CD4-positive, alpha-beta T cell treated with Interleukin-15 for 1 hour (primary cell): Measurements from ENCODE around the gene RASGRP1.

Source experiments
- DNase-seq: peaks from one replicate; pipeline ENCODE4 v3.0.0-alpha.2; 2020

RASGRP1 gene

GRCh38 chr15:38503496-38503895 lies 61.1 kb downstream of the RASGRP1 start:
- DNase-seq, result no peak

DNA sequence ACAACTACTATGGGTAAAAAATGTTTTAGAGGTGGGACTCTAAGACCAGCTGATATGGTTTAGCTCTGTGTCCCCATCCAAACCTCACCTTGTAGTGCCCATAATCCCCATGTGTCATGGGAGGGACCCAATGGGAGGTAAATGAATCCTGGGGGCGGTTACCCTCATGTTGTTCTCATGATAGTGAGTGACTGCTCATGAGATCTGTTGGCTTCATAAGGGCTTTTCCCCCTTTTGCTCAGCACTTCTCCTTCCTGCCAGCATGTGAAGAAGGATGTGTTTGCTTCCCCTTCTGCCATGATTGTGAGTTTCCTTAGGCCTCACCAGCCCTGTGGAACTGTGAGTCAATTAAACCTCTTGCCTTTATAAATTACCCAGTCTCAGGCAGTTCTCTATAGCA lies 65.0 kb downstream of the RASGRP1 start:
- DNase-seq, result no peak

DNA sequence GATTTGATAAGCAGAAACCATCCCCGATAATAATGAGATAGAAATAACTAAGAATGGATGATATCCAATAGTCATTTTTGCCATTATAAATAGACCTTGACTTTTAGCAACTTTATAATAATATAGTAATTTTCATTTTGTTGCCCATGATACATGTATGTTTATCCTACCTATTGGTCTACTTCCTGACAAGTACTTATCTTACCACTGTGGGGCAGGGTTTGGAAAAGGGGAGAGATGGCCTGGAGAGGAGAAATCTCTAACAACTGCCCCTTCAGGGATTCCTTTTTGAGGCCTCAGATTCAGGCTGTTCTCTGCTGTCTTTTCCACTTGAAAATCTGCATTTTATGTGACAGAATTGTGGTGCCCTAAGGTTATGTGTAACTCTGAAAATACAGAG lies 68.5 kb downstream of the RASGRP1 start:
- DNase-seq, result no peak

DNA sequence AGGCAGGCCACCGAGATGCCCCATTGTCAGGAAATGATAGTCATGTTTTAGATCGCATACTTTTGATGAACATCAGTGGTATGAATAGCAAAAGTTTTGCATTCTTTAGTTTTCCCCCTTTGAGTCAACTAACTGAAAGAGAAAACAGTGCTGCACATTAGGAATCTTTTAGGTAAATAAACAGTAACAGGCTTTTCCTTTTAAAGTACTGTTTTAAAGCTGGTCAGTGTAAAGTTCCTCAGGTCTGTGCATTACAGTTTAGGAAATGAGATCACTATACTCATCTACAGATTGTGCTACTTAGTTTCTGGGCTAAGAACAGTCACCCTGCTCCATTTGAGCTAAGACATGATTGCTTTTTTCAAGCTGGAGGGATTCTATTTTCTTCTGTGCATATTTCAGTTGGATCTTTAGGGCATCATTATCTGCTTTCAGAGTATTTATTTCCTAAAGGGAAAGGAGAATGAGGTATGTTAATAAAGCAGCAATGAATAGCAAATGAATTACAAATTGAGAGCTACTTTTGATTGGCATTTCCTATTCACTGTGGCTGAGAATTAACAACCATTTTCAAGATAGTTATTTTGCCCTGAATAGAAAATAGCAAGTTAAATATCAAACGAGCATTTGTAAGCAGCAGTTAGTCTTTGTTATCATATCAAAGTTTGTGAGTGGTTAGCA lies 74.2 kb downstream of the RASGRP1 start:
- no peak for DNase-seq

- DNase-seq, result no peak
Observed at GRCh38 chr15:38487378-38487777, 77.2 kb downstream of the RASGRP1 start.

- DNase-seq, result no peak
Observed at GRCh38 chr15:38486936-38487335, 77.7 kb downstream of the RASGRP1 start.

GRCh38 chr15:38482572-38482971 lies 82.0 kb downstream of the RASGRP1 start:
- no peak for DNase-seq

- no peak for DNase-seq
Observed at GRCh38 chr15:38481761-38482160, 82.9 kb downstream of the RASGRP1 start.

GRCh38 chr15:38481113-38481512 lies 83.5 kb downstream of the RASGRP1 start:
- no peak for DNase-seq

GRCh38 chr15:38479756-38480155 lies 84.9 kb downstream of the RASGRP1 start:
- DNase-seq, result no peak

GRCh38 chr15:38479266-38479665 lies 85.3 kb downstream of the RASGRP1 start:
- DNase-seq, result no peak

GRCh38 chr15:38477637-38478036 lies 87.0 kb downstream of the RASGRP1 start:
- no peak for DNase-seq

GRCh38 chr15:38476120-38476519 lies 88.5 kb downstream of the RASGRP1 start:
- DNase-seq, result no peak

DNA sequence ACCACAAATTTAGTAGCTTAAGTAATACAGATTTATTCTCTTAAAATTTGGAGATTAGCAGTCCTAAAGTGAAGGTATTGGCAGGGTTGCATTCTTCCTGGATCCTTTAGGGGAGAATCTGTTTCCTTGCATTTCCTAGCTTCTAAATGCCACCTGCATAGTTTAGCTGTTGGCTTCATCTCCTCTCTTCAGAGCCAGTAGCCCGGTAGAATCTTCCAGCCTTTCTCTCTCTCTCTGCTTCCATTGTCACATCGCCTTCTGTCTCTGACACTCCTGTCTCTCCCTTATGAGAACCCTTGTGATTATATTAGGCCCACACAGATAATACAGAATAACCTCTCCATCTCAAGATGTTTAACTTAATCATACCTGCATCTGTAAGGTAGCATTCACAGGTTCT lies 89.3 kb downstream of the RASGRP1 start:
- no peak for DNase-seq

DNA sequence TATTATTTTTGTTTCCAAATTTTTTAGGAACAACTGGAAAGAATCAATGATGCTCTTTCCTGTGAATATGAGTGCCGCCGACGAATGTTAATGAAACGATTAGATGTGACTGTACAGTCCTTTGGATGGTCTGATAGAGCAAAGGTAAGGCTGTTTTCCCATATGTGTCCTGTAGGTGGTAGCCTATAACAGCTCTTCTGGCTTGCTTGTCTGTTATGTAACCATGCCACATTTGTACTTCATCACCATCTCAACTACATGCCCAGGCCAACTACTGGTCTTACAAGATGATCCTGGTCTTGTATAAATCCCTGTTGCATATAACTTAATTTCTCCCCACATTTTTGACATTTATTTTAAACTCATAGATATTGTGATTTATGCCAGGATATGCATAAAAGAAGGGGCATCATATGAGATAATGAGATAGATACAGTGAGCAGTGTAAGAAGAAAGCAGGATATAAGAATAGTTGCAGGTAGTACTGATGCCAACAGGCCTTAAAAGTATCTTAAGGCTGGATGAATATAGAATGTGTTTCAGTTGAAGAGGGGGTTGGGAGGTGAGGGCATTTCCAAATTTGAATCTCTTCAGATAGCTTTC lies 90.4 kb downstream of the RASGRP1 start:
- DNase-seq, result peak; percentile 40

DNA sequence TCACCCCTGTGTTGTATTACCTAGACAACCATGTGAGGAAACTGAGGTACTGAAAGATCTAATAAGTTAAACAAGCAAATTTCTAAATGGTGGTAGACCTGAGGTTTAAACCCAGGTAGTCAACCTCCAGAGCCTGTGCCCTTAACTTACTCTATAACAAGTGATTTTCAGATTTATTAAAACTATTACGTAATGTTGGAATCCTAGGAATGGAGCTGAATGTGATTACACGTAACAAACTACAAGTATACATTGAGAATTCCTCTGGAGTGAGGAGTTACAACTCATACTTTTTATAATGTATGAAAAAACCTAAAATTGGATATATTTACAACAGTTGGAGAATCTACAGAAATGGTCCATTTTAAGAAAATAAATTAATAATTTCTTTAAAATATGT lies 92.6 kb downstream of the RASGRP1 start:
- no peak for DNase-seq

DNA sequence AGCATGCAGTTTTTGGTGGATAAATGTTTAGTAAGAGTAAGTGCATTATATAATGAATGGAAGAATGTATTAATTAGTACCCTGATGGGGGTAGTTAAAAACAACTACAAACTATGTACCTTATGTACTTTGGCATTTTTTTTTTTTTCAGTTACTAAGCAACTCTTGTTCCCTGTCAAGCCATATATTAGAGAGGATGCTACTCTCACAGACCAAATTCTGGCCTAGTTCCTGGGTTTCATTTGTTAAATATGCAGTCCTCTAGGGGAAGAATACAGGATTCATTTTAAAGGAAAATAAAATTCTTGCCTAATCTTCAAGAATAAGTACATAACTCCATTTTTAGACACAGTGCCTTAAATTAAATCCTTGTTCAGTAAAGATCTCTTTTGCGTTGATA lies 93.8 kb downstream of the RASGRP1 start:
- no peak for DNase-seq

DNA sequence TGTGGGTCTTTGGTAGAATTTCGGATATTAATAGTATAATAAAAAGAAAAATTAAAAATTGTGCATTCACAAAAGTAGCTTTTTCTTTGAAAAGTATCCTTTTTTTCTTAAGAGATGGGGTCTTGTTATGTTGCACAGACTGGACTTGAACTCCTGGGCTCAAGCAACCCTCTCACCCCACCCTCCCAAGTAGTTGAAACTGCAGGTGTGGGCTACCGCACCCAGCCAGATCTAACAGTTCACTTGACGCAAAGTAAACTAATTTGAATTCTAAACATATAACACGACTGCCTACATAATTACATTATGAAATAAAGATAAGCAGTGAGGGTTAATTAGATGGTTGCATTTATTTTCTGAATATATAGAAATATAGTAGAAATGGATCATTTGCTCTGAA lies 99.9 kb downstream of the RASGRP1 start:
- no peak for DNase-seq

GRCh38 chr15:38463893-38464292 lies 100.7 kb downstream of the RASGRP1 start:
- no peak for DNase-seq

- DNase-seq, result no peak
Observed at GRCh38 chr15:38461066-38461833, 103.4 kb downstream of the RASGRP1 start.

- no peak for DNase-seq
Observed at GRCh38 chr15:38460543-38460942, 104.1 kb downstream of the RASGRP1 start.

DNA sequence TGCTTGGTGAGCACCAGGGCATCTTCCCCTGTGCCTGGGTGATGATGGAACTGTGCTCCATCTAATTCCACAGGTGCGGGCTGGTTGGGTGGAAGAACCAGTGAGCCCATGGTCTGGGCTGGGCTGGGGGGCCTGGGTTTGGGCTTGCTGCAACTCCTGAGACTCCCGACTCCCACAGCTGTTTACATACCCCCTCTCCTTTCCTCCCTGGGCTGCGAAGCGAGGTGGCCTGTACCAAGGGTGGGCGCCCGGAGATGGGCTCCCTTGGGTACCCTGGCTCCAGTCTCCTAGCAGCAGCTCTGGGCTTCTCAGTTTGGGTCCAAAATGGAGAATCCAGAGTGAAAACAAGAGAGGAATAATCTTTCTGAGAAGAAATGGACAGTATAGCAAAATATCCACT lies 105.1 kb downstream of the RASGRP1 start:
- no peak for DNase-seq

GRCh38 chr15:38458646-38459045 lies 106.0 kb downstream of the RASGRP1 start:
- no peak for DNase-seq

DNA sequence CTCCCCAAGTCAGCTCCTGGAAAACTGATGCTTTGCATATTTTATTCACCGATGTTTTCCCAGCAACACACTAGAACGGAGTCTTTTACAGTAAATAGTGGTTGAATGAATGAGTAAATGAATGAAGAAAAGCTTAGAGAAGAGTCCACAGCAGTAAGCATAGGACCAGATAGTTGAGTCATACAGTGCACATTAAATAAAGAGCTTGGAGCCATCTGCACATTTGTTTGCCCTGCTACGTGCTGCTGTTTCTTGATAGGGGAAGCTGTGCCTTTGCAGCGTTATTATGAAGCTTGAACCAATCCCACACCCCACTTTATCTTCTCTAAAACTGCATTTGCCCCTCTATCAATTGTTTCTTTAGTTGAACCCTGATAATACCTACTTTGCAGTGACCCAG lies 109.5 kb downstream of the RASGRP1 start:
- DNase-seq, result no peak
